ENCODE results near the gene ATP2C1. TPM values are rescaled to one million over a fixed set of nuclear protein-coding genes. Genes with fewer than 3 reads are reported as not detected.

Gene ATP2C1
- total RNA-seq, 2 donors from 2014 or later: 46.5 to 47.1 TPM

DNA sequence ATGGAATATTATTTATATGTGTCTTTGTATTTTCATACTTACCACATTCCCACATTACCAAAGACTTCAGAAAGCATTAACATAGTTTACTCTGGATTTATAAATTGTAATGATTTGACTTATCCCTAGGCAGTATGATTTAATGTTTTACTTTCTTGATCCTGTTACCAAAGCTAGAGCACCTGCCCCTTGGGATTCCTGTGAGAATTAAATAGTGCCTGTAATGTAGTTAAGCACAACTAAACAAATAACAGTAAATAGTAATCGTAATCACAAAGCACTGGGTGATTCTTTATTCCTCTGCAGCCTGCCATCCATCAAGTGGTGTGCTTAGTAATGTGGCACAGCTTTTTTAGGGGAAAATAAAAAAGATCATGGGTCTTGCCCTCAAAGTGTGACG lies 39.1 kb downstream of the ATP2C1 start:
- intact Hi-C loops (cut with DNase I): no loop called here
- DNase-seq (ENCODE audit: low spot score): no peak

GRCh38 chr3:130933801-130934345 lies 40.0 kb downstream of the ATP2C1 start:
- intact Hi-C loops (cut with DNase I): no loop called here
- no peak for DNase-seq (ENCODE audit: low spot score)

DNA sequence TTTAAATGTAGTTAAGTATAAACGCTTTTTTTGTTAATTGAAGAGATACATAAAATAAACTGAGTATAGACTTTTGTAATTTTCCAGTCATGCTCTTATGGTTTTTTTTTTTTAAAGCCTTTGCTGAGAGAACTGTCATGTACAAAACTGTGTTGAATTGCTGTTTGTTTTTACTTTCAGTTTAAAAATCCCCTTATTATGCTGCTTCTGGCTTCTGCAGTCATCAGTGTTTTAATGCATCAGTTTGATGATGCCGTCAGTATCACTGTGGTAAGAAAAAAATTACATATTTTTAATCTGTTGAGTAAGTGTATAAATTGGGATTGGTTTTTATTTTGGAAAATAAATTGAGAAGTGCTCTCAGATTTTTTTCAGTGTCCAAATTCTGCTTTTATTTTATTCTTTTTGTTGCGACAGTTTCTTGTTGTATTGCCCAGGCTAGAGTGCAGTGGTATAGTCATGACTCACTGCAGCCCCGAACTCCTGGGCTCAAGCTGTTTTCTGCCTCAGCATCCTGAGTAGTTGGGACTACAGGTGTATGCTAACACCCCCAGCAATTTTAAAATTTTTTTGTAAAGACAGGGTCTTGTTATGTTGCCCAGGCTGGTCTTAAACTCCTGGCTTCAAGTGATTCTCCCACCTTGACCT lies 40.7 kb downstream of the ATP2C1 start:
- DNase-seq (ENCODE audit: low spot score): no peak
- intact Hi-C loops (cut with DNase I): no loop called here

DNA sequence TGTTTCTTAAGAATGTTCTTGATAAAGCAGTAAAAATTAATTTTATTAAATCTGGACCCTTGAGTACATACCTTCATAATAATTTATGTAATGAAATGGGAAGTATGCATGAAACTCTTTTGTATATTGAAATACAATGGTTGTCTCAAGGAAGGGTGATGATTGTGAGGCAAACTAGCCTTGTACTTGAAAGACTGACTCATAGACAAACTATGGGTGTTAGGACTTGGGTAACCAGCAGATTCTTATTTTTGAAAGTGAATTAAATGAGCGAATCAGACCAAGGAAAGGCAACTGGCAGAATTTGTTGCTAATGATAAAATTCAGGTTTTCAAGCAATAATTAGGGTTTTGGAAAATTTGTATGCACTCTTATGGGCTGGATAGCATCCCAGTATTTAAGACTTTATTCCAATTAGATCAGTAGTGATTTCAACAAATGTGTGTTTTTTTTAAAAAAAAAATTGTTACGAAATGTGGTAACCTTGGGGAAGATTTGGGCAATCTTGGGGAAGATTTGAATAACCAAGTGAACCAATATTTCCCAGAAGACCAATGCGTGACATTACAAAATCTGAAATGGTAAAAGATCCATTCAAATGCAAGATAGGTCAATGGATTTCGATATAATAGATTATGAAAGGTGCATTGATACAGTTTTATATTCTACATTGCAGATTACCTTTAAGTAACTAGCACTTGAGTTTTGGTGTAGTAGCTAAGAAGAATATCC lies 42.0 kb downstream of the ATP2C1 start:
- no peak for DNase-seq (ENCODE audit: low spot score)
- intact Hi-C loops (cut with DNase I): no loop called here

DNA sequence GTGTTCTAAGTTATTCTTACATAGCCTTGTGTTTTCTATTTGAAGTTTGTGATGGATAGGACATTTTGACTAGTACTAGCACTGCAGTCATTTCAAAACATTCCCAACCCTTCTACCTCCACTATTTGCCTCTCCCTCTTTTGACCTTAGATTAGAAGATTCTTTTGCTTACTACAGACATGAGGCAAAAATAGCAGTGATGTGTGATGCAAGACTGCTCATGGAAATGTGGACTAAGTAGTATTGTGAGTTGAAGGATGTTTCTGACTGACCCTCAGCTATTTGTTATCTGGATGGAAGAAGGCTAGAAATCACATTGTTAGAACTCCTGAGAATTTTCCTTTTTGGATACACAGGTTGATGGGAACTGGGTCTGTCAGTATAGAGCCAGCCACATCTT lies 45.9 kb downstream of the ATP2C1 start:
- intact Hi-C loops (cut with DNase I): no loop called here

DNA sequence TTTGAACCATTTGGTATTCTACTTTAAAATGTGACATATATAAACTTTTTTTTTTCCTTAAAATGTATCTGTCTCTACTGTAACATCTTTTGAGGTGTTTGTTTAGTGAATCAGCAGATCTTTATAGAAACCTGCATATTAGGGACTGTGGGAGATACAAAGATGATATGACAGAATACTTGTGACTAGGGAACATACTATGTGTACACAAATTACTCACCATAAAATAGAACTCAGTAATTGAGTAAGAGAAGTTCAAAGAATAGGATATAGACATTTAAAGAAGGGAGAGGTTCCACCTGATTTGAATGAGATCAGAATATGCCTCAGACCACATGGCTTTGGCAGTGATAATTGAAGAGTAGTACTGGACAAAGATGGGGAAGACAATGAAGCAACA lies 47.9 kb downstream of the ATP2C1 start:
- no peak for DNase-seq (ENCODE audit: low spot score)
- intact Hi-C loops (cut with DNase I): no loop called here

More for the DNA sequence above, 45.9 kb downstream of the ATP2C1 start:
- DNase-seq (ENCODE audit: low spot score): no peak

GRCh38 chr3:130946882-130947281 lies 53.0 kb downstream of the ATP2C1 start:
- intact Hi-C loops (cut with DNase I): no loop called here
- DNase-seq (ENCODE audit: low spot score): no peak

DNA sequence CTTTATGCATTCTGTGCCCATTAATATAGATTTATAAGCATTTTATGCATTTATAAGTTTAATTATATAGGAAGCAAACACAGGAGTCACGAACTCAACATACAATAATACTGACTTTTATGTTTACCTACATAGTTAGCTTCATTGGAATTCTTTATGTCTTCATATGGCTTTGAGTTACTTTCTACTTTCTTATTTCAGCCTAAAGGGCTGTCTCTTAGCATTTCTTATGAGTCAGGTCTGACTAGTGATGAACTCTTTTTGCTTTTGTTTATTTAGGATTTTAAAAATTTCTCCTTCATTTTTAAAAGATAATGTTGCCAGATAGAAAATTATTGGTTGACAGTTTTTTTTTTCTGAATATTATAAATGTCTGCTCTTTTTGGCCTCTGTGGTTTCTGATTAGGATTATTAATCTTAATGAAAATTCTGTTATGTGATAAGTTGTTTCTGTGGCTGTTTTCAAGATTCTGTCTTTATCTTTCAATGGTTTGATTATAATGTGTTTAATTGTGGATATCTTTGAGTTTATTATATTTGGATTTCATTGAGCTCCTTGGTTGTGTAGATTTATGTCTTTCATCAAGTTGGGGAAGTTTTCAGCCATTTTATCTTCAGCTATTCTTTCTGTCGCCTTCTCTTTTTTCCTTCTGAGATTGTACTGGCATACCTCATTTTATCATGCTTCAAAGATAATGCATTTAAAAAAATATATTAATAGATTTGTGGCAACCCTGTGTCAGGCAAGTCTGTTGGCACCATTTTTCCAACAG lies 54.3 kb downstream of the ATP2C1 start:
- intact Hi-C loops (cut with DNase I): no loop called here
- no peak for DNase-seq (ENCODE audit: low spot score)

DNA sequence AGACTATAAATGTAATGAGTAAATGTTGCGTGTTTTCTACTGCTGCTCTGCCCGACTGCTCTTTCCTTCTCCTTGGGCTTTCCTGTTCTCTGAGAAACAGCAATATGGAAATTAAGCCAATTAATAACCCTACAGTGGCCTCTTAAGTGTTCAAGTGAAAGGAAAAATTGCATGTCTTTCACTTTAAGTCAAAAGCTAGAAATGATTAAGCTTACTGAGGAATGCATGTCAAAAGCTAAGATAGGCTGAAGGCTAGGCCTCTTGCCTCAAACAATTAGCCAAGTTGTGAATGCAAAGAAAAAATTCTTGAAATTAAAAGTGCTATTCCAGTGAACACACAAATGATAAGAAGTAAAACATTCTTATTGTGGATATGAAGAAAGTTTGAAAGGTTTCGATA lies 55.0 kb downstream of the ATP2C1 start:
- DNase-seq (ENCODE audit: low spot score): no peak
- intact Hi-C loops (cut with DNase I): no loop called here

GRCh38 chr3:130950124-130950523 lies 56.2 kb downstream of the ATP2C1 start:
- DNase-seq (ENCODE audit: low spot score): no peak
- intact Hi-C loops (cut with DNase I): no loop called here

DNA sequence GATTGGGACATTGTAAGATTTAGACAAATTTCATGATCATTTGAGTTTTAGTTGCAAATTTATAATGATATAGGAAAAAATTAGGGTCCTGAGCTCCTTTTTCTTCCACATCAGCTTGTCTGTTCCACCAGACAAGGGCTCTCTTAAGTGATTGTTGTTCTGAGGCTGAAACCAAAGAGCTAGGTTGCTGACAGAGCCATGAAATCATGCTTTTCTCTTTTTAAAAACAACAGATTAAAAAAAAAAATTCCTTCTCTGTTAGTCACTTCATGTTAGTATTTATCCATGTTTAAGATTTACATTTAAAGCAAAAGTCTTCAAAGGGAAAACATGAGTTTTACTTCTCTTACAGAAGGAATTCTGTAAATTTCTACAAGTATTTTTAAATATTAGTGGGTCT lies 56.8 kb downstream of the ATP2C1 start:
- intact Hi-C loops (cut with DNase I): no loop called here

DNA sequence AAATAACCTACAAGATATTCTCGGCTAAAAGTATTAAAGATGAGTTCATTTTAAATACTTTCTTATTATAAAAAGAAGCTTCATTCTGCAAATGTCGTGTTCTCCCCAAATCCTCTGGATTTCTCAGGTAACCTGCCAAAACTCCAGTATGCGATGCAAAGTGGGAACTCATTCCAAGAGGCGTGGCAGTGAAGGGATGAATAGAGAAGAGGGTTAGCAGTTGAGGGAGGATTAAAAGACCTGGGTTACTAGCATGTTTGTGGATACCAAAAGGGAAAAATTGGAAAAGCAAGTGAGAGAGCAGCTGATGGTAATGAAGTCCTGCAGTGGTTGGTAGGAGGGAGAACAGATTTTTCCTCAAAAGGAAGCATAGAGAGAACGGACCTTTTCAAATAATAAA lies 61.6 kb downstream of the ATP2C1 start:
- intact Hi-C loops (cut with DNase I): no loop called here
- no peak for DNase-seq (ENCODE audit: low spot score)

More for the DNA sequence above, 56.8 kb downstream of the ATP2C1 start:
- DNase-seq (ENCODE audit: low spot score): no peak

DNA sequence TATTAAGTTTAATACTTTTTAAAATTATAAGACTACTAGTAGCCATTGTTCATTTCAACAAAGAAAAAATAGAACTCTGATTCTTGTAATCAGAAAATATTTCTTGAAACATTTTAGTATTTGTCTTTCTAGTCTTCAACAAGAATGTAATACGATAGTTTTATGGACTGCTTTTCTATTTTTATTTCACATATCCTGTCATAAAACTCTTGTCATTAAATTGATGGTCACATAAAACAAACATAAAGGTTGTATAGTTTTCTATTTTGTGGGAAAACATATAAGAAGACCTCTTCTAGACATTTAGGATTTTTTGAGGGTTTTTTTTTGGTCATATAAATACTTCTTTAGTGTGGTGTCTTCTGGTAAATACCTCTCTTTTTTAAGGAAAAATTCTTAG lies 62.4 kb downstream of the ATP2C1 start:
- intact Hi-C loops (cut with DNase I): no loop called here
- no peak for DNase-seq (ENCODE audit: low spot score)

GRCh38 chr3:130956721-130957120 lies 62.8 kb downstream of the ATP2C1 start:
- intact Hi-C loops (cut with DNase I): no loop called here
- DNase-seq (ENCODE audit: low spot score): no peak

- intact Hi-C loops (cut with DNase I): no loop called here
- DNase-seq (ENCODE audit: low spot score): no peak
Observed at GRCh38 chr3:130960139-130960795, 66.4 kb downstream of the ATP2C1 start.

GRCh38 chr3:130961458-130961857 lies 67.6 kb downstream of the ATP2C1 start:
- intact Hi-C loops (cut with DNase I): no loop called here
- DNase-seq (ENCODE audit: low spot score): no peak

DNA sequence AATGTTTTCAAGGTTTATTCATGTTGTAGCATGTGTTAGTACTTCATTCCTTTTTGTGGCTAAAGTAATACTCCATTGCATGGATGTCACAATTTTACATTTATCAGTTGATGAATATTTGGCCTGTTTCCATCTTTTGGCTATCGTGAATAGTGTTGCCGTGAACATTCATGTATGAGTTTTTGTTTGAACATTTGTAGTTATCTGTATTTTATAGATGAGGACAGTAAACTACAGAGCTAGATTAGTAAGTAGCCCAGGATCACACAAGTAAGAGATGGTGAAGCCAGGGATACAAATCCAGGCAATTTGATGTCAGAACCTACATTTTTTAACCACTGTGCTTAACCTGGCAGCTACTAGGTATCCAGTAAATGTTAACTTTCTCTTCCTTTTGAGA lies 69.6 kb downstream of the ATP2C1 start:
- no peak for DNase-seq (ENCODE audit: low spot score)
- intact Hi-C loops (cut with DNase I): no loop called here

DNA sequence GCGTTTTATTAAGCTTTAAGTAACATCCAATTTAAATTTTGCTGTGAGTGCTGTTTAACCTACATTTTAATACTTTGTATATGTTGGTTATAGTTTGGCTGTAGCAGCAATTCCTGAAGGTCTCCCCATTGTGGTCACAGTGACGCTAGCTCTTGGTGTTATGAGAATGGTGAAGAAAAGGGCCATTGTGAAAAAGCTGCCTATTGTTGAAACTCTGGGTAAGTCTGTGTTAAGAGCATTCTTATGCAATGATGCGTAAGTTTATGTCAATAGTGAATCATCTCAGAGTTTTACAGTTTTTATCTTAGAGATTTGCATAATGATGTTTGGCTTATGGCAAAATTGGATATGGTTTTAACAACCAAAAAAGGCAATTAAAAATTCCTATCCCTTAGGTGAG lies 70.0 kb downstream of the ATP2C1 start:
- intact Hi-C loops (cut with DNase I): no loop called here
- DNase-seq (ENCODE audit: low spot score): no peak

DNA sequence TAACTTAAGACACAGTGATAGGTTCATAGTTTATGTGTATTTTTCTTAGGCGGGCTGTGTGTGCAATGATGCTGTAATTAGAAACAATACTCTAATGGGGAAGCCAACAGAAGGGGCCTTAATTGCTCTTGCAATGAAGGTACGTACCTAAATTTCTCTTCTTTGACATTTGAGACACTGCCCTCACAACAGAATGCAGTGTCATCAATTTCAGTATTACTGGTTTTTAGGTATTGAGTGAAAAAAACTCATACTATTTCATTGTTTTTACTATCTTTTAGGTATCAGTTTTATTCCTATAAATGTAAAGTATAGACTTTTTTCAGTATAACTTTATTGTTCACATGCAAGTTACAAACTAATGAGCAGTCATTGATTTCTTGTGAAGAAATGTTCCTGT lies 73.4 kb downstream of the ATP2C1 start:
- intact Hi-C loops (cut with DNase I): no loop called here
- DNase-seq (ENCODE audit: low spot score): no peak

GRCh38 chr3:130968221-130968620 lies 74.3 kb downstream of the ATP2C1 start:
- no peak for DNase-seq (ENCODE audit: low spot score)
- intact Hi-C loops (cut with DNase I): no loop called here
